ENCODE measurements around the gene TMEM141. TPM values are rescaled to one million over a fixed set of nuclear protein-coding genes. Genes with fewer than 3 reads are reported as not detected.
A peak's percentile ranks its signal among the peaks of the same experiment; 100 is the strongest.

Gene TMEM141
- total RNA-seq, 6 experiments from 2014 or later: 46.5 to 105 (median 56.7) TPM

GRCh38 chr9:136838314-136839228 is 47.4 kb downstream of the TMEM141 start:
- intact Hi-C loops (cut with DNase I): no loop called here
- Histone ChIP-seq H3K4me1 (peaks cover 0 to 27% (median 6%) of the 10 kb centered on the region in 4 donors), H3K36me3 (no peaks in the 10 kb centered on the region), H3K27me3 (no peaks in the 10 kb centered on the region), H3K9me3 (no peaks in the 10 kb centered on the region), H3K4me3 (no peak overlapping the region), H3K27ac (no peak overlapping the region)
- WGBS (ENCODE audit: insufficient coverage, low coverage, low lambda C conversion rate, missing lambda C conversion rate): no CpG with 5 or more reads among the region's 29 CpGs
- peak in 1 of 3 donors; percentile 15 for DNase-seq
- TF ChIP-seq CTCF (IDR thresholded peaks at IDR 0.05): no peak
- TF ChIP-seq POLR2A (IDR thresholded peaks at IDR 0.05): no peak
- ATAC-seq: no peak

- DNase-seq: peak in 1 of 3 donors; percentile 17
- no peak overlapping the region for H3K4me3 ChIP-seq
- no peaks in the 10 kb centered on the region for H3K27me3 ChIP-seq
- H3K9me3 ChIP-seq: no peaks in the 10 kb centered on the region
- peaks cover 0 to 28% (median 6%) of the 10 kb centered on the region in 4 donors for H3K4me1 ChIP-seq
- TF ChIP-seq POLR2A (IDR thresholded peaks at IDR 0.05) (no peak), CTCF (IDR thresholded peaks at IDR 0.05) (no peak)
- ATAC-seq: no peak
- intact Hi-C loops (cut with DNase I): no loop called here
- WGBS (ENCODE audit: insufficient coverage, low coverage, low lambda C conversion rate, missing lambda C conversion rate): 73% methylated on average over 4 of the region's 36 CpGs
- no peak overlapping the region for H3K27ac ChIP-seq
- H3K36me3 ChIP-seq: no peaks in the 10 kb centered on the region
Observed at GRCh38 chr9:136839229-136840139, 48.3 kb downstream of the TMEM141 start.

GRCh38 chr9:136840140-136840876 is 49.2 kb downstream of the TMEM141 start:
- Histone ChIP-seq H3K9me3 (no peaks in the 10 kb centered on the region), H3K4me1 (peaks cover 0 to 28% (median 6%) of the 10 kb centered on the region in 4 donors), H3K36me3 (no peaks in the 10 kb centered on the region), H3K4me3 (no peak overlapping the region), H3K27me3 (no peaks in the 10 kb centered on the region), H3K27ac (peak overlapping the region in 1 of 3 donors; percentile 51)
- ATAC-seq (no peak), DNase-seq (no peak)
- TF ChIP-seq POLR2A (IDR thresholded peaks at IDR 0.05) (no peak), CTCF (IDR thresholded peaks at IDR 0.05) (no peak)
- WGBS (ENCODE audit: insufficient coverage, low coverage, low lambda C conversion rate, missing lambda C conversion rate): 89% methylated on average over 7 of the region's 32 CpGs
- intact Hi-C loops (cut with DNase I): no loop called here
